ENCODE results near the gene DSE.

Gene DSE

DNA sequence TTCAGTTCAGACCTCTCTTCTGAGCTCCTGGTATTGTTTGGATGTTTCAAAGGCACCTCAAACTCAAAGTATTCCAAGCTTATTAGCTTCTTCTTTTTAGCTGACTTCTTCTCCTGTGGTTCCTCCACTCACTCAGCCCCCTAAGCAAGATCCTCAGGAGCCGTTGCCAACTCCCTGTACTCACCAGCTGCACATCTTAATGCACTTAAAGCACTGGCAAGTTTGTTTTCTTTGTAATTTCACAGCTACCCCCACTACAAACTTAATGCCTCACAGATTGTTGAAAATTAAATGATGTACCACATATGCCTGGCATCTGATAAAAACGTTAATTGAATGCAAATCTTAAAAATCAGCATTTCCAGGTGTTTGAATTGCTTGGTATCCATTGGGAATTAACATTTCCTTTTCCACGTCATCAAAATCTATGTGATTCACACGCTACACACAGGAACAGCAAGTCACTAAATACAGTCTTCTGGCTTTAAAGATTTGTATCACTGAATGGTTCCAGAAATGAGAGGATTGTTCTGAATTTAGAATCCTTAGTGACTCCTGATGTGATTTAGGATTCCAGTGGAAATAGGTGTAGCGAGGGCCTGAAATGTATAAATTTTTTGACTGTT is 114.9 kb downstream of the DSE start:
- H3K4me3 Mint-ChIP-seq, result no peak overlapping the region
- H3K9me3 Mint-ChIP-seq, result peaks cover 5% of the 10 kb centered on the region
- DNase-seq (ENCODE audit: low spot score in 2 of 2), result no peak
- no peak overlapping the region for H3K27ac Mint-ChIP-seq
- H3K4me1 Mint-ChIP-seq, result peaks cover 3% of the 10 kb centered on the region
- H3K27me3 Mint-ChIP-seq, result no peaks in the 10 kb centered on the region
- H3K36me3 Mint-ChIP-seq, result peaks cover 2% of the 10 kb centered on the region
- no peak for ATAC-seq (ENCODE audit: low read depth)

DNA sequence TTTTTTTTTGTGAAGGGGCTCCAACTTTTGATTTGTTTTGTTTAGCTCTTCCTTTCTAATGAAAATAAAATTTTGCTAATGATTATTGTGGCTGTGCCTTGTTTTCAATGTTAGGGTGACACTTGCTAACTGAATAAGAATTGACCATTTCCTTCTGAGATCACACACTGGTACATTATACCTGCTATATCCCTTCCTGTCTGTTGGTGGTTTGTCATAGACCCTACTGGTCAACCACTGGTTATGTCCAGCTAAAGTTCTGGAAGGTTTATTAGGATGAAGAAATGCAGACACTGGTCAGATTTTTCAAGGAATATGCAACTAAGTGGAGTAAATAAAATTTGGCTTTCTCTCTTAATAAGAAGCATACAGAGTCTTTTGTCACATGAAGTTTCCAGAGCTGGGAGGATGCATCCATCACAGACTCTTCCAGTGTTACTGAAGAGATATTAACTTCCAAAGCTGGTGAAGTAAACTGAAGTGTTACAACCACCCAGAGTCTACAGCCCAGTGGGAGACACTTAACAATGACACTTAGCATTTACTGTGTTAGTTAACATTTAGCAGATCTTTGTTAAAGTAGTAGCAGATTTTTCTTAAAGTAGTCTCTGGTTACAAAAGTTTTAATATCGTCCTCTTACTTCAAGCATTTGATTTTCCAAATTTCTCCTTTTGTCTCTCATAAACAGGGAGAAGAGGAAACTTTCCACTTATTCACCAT is 121.0 kb downstream of the DSE start:
- no peak overlapping the region for H3K27ac Mint-ChIP-seq
- H3K27me3 Mint-ChIP-seq, result no peaks in the 10 kb centered on the region
- no peaks in the 10 kb centered on the region for H3K4me1 Mint-ChIP-seq
- H3K9me3 Mint-ChIP-seq, result peaks cover 6% of the 10 kb centered on the region
- H3K4me3 Mint-ChIP-seq, result no peak overlapping the region
- peaks cover 5% of the 10 kb centered on the region for H3K36me3 Mint-ChIP-seq
- ATAC-seq (ENCODE audit: low read depth), result no peak
- no peak for DNase-seq (ENCODE audit: low spot score in 2 of 2)

DNA sequence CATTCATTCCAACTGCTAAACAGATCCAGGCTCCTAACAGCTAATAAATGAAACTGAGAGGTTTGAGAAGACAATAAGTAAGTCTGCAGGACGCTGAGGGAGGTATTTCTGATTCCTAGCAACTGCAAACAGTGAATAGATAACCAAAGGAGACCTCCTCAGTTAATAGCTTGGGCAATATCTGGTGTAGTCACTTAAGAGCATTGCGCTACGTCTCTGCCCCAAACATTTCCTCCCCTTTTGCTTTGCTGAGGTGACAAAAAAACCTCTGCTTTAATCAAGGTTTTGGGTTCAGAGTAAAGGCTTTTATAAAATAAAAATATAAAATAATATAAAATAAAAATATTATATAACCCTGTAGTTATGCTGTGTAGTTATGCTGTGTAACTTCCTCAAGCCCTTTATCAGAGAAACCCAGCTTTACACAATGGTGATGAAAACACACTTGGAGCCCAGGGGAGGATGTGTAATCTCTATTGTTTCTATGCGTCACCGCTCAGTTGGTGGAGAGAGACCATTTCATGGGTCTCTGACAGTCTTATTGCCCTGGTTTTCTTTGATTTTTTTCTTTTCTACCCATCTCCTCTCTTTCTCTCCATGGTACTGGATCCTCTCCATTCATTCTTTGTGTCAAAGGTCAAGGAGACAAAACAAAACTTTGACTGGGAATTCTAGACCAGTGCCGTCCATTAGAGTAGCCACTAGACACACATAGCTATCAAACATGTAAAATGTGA is 121.8 kb downstream of the DSE start:
- no peak overlapping the region for H3K27ac Mint-ChIP-seq
- H3K4me3 Mint-ChIP-seq, result no peak overlapping the region
- H3K27me3 Mint-ChIP-seq, result no peaks in the 10 kb centered on the region
- H3K36me3 Mint-ChIP-seq, result peaks cover 5% of the 10 kb centered on the region
- peaks cover 6% of the 10 kb centered on the region for H3K9me3 Mint-ChIP-seq
- no peak for ATAC-seq (ENCODE audit: low read depth)
- no peak for DNase-seq (ENCODE audit: low spot score in 2 of 2)
- H3K4me1 Mint-ChIP-seq, result no peaks in the 10 kb centered on the region

All from memory B cell (primary cell).